H9 (cell line): ENCODE data around the gene ZNF14. TPM values are rescaled to one million over a fixed set of nuclear protein-coding genes. Genes with fewer than 3 reads are reported as not detected.

ENCODE experiments used
- DNase-seq: peaks from one replicate; pipeline ENCODE4 v3.0.0-alpha.2; 2017
- H2AFZ ChIP-seq: one replicate; pipeline ENCODE4 v1.6.1; 2013; ENCODE audit warnings: mild to moderate bottlenecking, low read length, control low read depth, moderate library complexity
- H2AK5ac ChIP-seq: 2 replicates; pipeline ENCODE4 v1.6.1; 2013; ENCODE audit warnings: low read length, control low read depth, mixed read lengths; ENCODE audit not compliant: insufficient read length
- H2BK120ac ChIP-seq: one replicate; pipeline ENCODE4 v1.6.1; 2013; ENCODE audit warnings: low read depth, mild to moderate bottlenecking, low read length, control low read depth, inconsistent platforms; ENCODE audit not compliant: poor library complexity, severe bottlenecking
- H2BK12ac ChIP-seq: 2 replicates; pipeline ENCODE4 v1.6.1; 2013; ENCODE audit warnings: low read length, control low read depth, mixed read lengths, low read depth; ENCODE audit not compliant: insufficient read length
- H2BK15ac ChIP-seq: 2 replicates; pipeline ENCODE4 v1.6.1; 2013; ENCODE audit warnings: low read depth, low read length, control low read depth
- H2BK20ac ChIP-seq: one replicate; pipeline ENCODE4 v1.6.1; 2013; ENCODE audit warnings: low read depth, mild to moderate bottlenecking, low read length, control low read depth, inconsistent platforms; ENCODE audit not compliant: poor library complexity, severe bottlenecking
- H2BK5ac ChIP-seq: 2 replicates; pipeline ENCODE4 v1.6.1; 2013; ENCODE audit warnings: low read length, control low read depth, mixed read lengths; ENCODE audit not compliant: insufficient read length
- H3K14ac ChIP-seq: 2 replicates; pipeline ENCODE4 v1.6.1; 2013; ENCODE audit warnings: low read length, control low read depth; ENCODE audit not compliant: insufficient read depth
- H3K18ac ChIP-seq: 2 replicates; pipeline ENCODE4 v1.6.1; 2013; ENCODE audit warnings: low read depth, mild to moderate bottlenecking, mixed read lengths, low read length, control low read depth; ENCODE audit not compliant: insufficient read length
- H3K23ac ChIP-seq: 2 replicates; pipeline ENCODE4 v1.6.1; 2013; ENCODE audit warnings: low read length, control low read depth, mixed read lengths, low read depth; ENCODE audit not compliant: insufficient read length
- H3K23me2 ChIP-seq: 2 replicates; pipeline ENCODE4 v1.6.1; 2013; ENCODE audit warnings: low read depth, mild to moderate bottlenecking, mixed read lengths, low read length, control low read depth; ENCODE audit not compliant: insufficient read length, poor library complexity, severe bottlenecking
- H3K27ac ChIP-seq: 2 replicates; pipeline ENCODE4 v1.5.1; 2013; ENCODE audit warnings: low read length, control low read depth, mixed read lengths, low read depth; ENCODE audit not compliant: insufficient read length
- H3K27me3 ChIP-seq: 2 replicates; pipeline ENCODE4 v1.6.1; 2013; ENCODE audit warnings: low read length, control low read depth, inconsistent platforms; ENCODE audit not compliant: insufficient read depth
- H3K4ac ChIP-seq: 2 replicates; pipeline ENCODE4 v1.6.1; 2013; ENCODE audit warnings: low read depth, mild to moderate bottlenecking, control low read depth, inconsistent platforms, low read length, moderate library complexity
- H3K4me1 ChIP-seq: 2 replicates; pipeline ENCODE4 v1.6.1; 2013; ENCODE audit warnings: low read length, control low read depth, inconsistent platforms; ENCODE audit not compliant: insufficient read depth
- H3K4me2 ChIP-seq: 2 replicates; pipeline ENCODE4 v1.6.1; 2013; ENCODE audit warnings: low read length, control low read depth, mixed read lengths; ENCODE audit not compliant: insufficient read length, insufficient read depth
- H3K56ac ChIP-seq: 2 replicates; pipeline ENCODE4 v1.6.1; 2013; ENCODE audit warnings: low read depth, mild to moderate bottlenecking, mixed read lengths, low read length, control low read depth; ENCODE audit not compliant: insufficient read length
- H3K79me1 ChIP-seq: 2 replicates; pipeline ENCODE4 v1.6.1; 2013; ENCODE audit warnings: low read depth, mild to moderate bottlenecking, moderate library complexity, low read length, control low read depth, inconsistent platforms; ENCODE audit not compliant: insufficient read depth, poor library complexity, severe bottlenecking
- H3K79me2 ChIP-seq: 2 replicates; pipeline ENCODE4 v1.6.1; 2013; ENCODE audit warnings: low read length, control low read depth, inconsistent platforms; ENCODE audit not compliant: insufficient read depth
- H3K9ac ChIP-seq: 2 replicates; pipeline ENCODE4 v1.6.1; 2013; ENCODE audit warnings: low read length, control low read depth, mixed read lengths; ENCODE audit not compliant: insufficient read length; ENCODE audit errors: extremely low read depth
- H3K9me3 ChIP-seq: one replicate; pipeline ENCODE4 v1.6.1; 2013; ENCODE audit warnings: low read depth, low read length, inconsistent platforms; ENCODE audit not compliant: control insufficient read depth
- H3T11ph ChIP-seq: one replicate; pipeline ENCODE4 v1.6.1; 2013; ENCODE audit warnings: mild to moderate bottlenecking, low read length, control low read depth, inconsistent platforms
- H4K20me1 ChIP-seq: one replicate; pipeline ENCODE4 v1.6.1; 2013; ENCODE audit not compliant: control insufficient read depth, insufficient read length, insufficient read depth
- H4K5ac ChIP-seq: 2 replicates; pipeline ENCODE4 v1.6.1; 2013; ENCODE audit warnings: low read depth, mild to moderate bottlenecking, mixed read lengths, low read length, control low read depth; ENCODE audit not compliant: insufficient read length
- H4K8ac ChIP-seq: replicated peaks from 2 replicates; pipeline ENCODE4 v1.6.1; 2013; ENCODE audit warnings: low read length, control low read depth, mixed read lengths, low read depth; ENCODE audit not compliant: insufficient read length
- H4K91ac ChIP-seq: 2 replicates; pipeline ENCODE4 v1.6.1; 2013; ENCODE audit warnings: low read depth, mild to moderate bottlenecking, moderate library complexity, mixed read lengths, low read length, control low read depth; ENCODE audit not compliant: insufficient read length
- H3K27ac Mint-ChIP-seq, 3 experiments: 2 replicates in 2 of 3; 3 replicates in 1 of 3; pipeline ENCODE4 v1.8.0; 2020 to 2021; ENCODE audit warnings: mixed read lengths in 3 of 3, mild to moderate bottlenecking in 1 of 3, moderate library complexity in 1 of 3
- H3K27me3 Mint-ChIP-seq: 2 replicates; pipeline ENCODE4 v1.8.0; 2021; ENCODE audit warnings: low read depth, mild to moderate bottlenecking, moderate library complexity, mixed read lengths
- H3K36me3 Mint-ChIP-seq, 3 experiments: 2 replicates in 2 of 3; 3 replicates in 1 of 3; pipeline ENCODE4 v1.8.0; 2020 to 2021; ENCODE audit warnings: low read depth in 3 of 3, mixed read lengths in 3 of 3; ENCODE audit not compliant: insufficient read depth in 1 of 3
- H3K4me1 Mint-ChIP-seq, 2 experiments: 2 replicates each; pipeline ENCODE4 v1.8.0; 2020; ENCODE audit warnings: mixed read lengths in 2 of 2
- H3K4me3 Mint-ChIP-seq, 2 experiments: 2 replicates in 1 of 2; 3 replicates in 1 of 2; pipeline ENCODE4 v1.8.0; 2020 to 2021; ENCODE audit warnings: mild to moderate bottlenecking in 2 of 2, mixed read lengths in 2 of 2, moderate library complexity in 1 of 2
- H3K9me3 Mint-ChIP-seq, 2 experiments: 2 replicates in 1 of 2; 3 replicates in 1 of 2; pipeline ENCODE4 v1.8.0; 2020; ENCODE audit warnings: mild to moderate bottlenecking in 2 of 2, mixed read lengths in 2 of 2, moderate library complexity in 1 of 2
- WGBS: extraction: QIAGEN DNeasy Blood & Tissue Kit; methylation state at CpG from one replicate; pipeline ENCODE4 v1.1.7; 2013; ENCODE audit warnings: missing lambda C conversion rate, low lambda C conversion rate, mixed read lengths; ENCODE audit not compliant: insufficient read length; ENCODE audit errors: extremely low coverage; 5-methylcytosine and 5-hydroxymethylcytosine counted together
- total RNA-seq: library from RNA; stranded (reverse); gene quantifications from 2 replicates; pipeline ENCODE4 v1.2.1, GENCODE V29; 2021
- TF ChIP-seq, protein P1 (sequence below): fragments of 200-600 bp; sonication (generic); conservative IDR thresholded peaks from 3 replicates; pipeline ENCODE4 v1.8.0; 2021; ENCODE audit warnings: antibody characterized with exemption, mild to moderate bottlenecking

ZNF14 gene
- total RNA-seq, 1 experiment from 2014 or later = 8.3 TPM

GRCh38 chr19:19661141-19661674 lies 71.7 kb downstream of the ZNF14 start:
- H3K79me1 ChIP-seq = peaks cover 5% of the 10 kb centered on the region
- H3K9me3 Mint-ChIP-seq = no peaks in the 10 kb centered on the region
- H2BK15ac ChIP-seq = no peak overlapping the region
- H3K18ac ChIP-seq = no peak overlapping the region
- no peak overlapping the region for H3K4ac ChIP-seq
- peak overlapping the region; percentile 89 for H3K4me2 ChIP-seq
- peaks cover 6% of the 10 kb centered on the region; the same call in 1 of the 2 replicates for H3K4me1 ChIP-seq
- no peak overlapping the region for H4K5ac ChIP-seq
- H2AK5ac ChIP-seq = no peak overlapping the region
- H3K27ac ChIP-seq = no peak overlapping the region
- no peaks in the 10 kb centered on the region for H3K9me3 ChIP-seq
- no peak overlapping the region for H3K56ac ChIP-seq
- no peaks in the 10 kb centered on the region for H3K27me3 Mint-ChIP-seq
- H3K79me2 ChIP-seq = peaks cover 20% of the 10 kb centered on the region; the same call in 1 of the 2 replicates
- no peaks in the 10 kb centered on the region for H3K27me3 ChIP-seq
- H2BK12ac ChIP-seq = no peak overlapping the region
- peak; percentile 24 for DNase-seq
- peak overlapping the region in 2 of 3 experiments; percentile 9 to 48; a peak in 2 of 7 replicates for H3K27ac Mint-ChIP-seq
- no peak overlapping the region for H2BK20ac ChIP-seq
- peaks cover 19 to 20% of the 10 kb centered on the region in 2 experiments for H3K4me1 Mint-ChIP-seq
- H2BK5ac ChIP-seq = no peak overlapping the region
- no CpG with 5 or more reads among the region's 10 CpGs for WGBS
- peak overlapping the region; percentile 86 to 95 for H3K4me3 Mint-ChIP-seq
- H2BK120ac ChIP-seq = no peak overlapping the region
- no peak overlapping the region for H4K91ac ChIP-seq
- no peak overlapping the region for H3T11ph ChIP-seq
- H3K9ac ChIP-seq = no peak overlapping the region
- peaks cover 29 to 50% (median 44%) of the 10 kb centered on the region in 3 experiments for H3K36me3 Mint-ChIP-seq
- no peak overlapping the region for H2AFZ ChIP-seq
- TF ChIP-seq, protein P1, sequence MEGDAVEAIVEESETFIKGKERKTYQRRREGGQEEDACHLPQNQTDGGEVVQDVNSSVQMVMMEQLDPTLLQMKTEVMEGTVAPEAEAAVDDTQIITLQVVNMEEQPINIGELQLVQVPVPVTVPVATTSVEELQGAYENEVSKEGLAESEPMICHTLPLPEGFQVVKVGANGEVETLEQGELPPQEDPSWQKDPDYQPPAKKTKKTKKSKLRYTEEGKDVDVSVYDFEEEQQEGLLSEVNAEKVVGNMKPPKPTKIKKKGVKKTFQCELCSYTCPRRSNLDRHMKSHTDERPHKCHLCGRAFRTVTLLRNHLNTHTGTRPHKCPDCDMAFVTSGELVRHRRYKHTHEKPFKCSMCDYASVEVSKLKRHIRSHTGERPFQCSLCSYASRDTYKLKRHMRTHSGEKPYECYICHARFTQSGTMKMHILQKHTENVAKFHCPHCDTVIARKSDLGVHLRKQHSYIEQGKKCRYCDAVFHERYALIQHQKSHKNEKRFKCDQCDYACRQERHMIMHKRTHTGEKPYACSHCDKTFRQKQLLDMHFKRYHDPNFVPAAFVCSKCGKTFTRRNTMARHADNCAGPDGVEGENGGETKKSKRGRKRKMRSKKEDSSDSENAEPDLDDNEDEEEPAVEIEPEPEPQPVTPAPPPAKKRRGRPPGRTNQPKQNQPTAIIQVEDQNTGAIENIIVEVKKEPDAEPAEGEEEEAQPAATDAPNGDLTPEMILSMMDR = no peak
- H3K14ac ChIP-seq = no peak overlapping the region
- no peak overlapping the region for H4K8ac ChIP-seq
- no peaks in the 10 kb centered on the region for H3K23me2 ChIP-seq
- no peak overlapping the region for H3K23ac ChIP-seq
- no peaks in the 10 kb centered on the region for H4K20me1 ChIP-seq

Other genes starting within 250 kb of the ZNF14 start
- gene TSSK6, start 217.6 kb downstream of the ZNF14 start, total RNA-seq = 2.6 and 2.8 TPM in 2 replicates
- gene NDUFA13, start 216.9 kb downstream of the ZNF14 start, total RNA-seq = 489 and 509 TPM in 2 replicates
- 15.7 and 16.6 TPM in 2 replicates for gene YJEFN3, start 204.2 kb downstream of the ZNF14 start, total RNA-seq
- gene CILP2, start 194.8 kb downstream of the ZNF14 start, total RNA-seq = 5.9 and 6.4 TPM in 2 replicates
- 2.4 and 3.3 TPM in 2 replicates for gene PBX4, start 114.4 kb downstream of the ZNF14 start, total RNA-seq
- 49.5 and 51.8 TPM in 2 replicates for gene LPAR2, start 104.9 kb downstream of the ZNF14 start, total RNA-seq
- gene GMIP, start 89.5 kb downstream of the ZNF14 start, total RNA-seq = 12.7 and 13.4 TPM in 2 replicates
- gene ATP13A1, start 69.4 kb downstream of the ZNF14 start, total RNA-seq = 67.8 and 73.1 TPM in 2 replicates
- gene ZNF101, start 64.3 kb downstream of the ZNF14 start, total RNA-seq = 46.9 and 57.0 TPM in 2 replicates
- 2.0 and 3.0 TPM in 2 replicates for gene ZNF506, start 88.6 kb upstream of the ZNF14 start, total RNA-seq
- gene ZNF253, start 132.8 kb upstream of the ZNF14 start, total RNA-seq = 47.7 and 51.0 TPM in 2 replicates
- 54.0 and 58.1 TPM in 2 replicates for gene ZNF93, start 167.8 kb upstream of the ZNF14 start, total RNA-seq